GM12892 (cell line): ENCODE results near the gene AFF3.

Experiments used
- POLR2A ChIP-seq: IDR thresholded peaks from 2 replicates; pipeline ENCODE4 v1.6.1; 2011; ENCODE audit warnings: low read depth, low read length, control low read depth
- POLR2AphosphoS5 ChIP-seq: IDR thresholded peaks from 2 replicates; pipeline ENCODE4 v1.6.1; 2011; ENCODE audit warnings: low read depth, low read length, control low read depth
- TAF1 ChIP-seq: IDR thresholded peaks from 2 replicates; pipeline ENCODE4 v1.6.1; 2011; ENCODE audit warnings: low read depth, mild to moderate bottlenecking, control low read depth, low read length, borderline replicate concordance

DNA sequence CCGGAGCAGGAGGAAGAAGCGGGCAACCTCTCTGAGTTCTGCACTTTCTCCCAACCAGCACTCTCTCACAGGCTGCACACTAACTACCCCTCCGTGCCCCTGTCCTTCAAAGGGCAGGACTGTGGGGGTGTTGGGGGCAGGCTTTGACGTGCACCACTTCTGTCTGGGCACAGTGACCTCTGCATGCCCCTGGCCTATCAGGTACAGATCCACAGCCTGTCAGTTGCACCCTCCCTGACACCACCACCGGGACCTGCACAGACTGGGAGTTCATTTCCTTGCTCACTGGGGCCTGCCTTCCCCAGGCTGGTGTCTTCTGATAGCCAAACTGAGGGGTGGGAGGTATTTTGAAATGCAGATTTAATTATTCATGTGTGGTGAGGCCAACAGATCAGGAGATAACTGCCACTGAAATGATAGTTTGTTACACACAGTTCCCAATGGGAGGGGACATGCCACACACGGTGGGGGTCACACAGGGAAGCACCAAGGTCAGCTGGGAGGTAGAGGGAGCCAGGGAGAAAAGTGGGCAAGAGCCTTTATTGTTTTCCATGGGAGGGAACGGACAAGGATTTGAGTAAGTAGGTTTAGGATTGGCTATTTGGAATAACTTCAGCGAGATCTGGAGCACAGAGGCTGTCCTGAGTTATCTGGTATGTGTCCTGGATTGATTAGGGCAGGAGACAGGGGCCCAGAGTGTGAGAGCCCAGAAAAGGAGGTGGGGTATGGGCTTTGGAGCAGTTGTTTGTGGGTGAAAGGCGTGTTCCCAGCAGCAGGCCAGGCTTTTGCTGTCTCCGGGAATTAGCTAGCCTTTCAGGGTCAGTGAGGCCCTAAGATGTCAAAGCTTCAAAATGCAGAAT is 251.6 kb downstream of the AFF3 start:
- TF ChIP-seq POLR2A (no peak), TAF1 (no peak), POLR2AphosphoS5 (no peak)
